DMS114 treated with DMSO at 0.1 percent for 48 hours (cell line): Measurements from ENCODE around the gene ADD2.

Experiments
- DNase-seq: peaks from one replicate; lab custom pipeline; 2025; ENCODE audit not compliant: unreplicated experiment; lab: John Stamatoyannopoulos, UW

The ADD2 gene

DNA sequence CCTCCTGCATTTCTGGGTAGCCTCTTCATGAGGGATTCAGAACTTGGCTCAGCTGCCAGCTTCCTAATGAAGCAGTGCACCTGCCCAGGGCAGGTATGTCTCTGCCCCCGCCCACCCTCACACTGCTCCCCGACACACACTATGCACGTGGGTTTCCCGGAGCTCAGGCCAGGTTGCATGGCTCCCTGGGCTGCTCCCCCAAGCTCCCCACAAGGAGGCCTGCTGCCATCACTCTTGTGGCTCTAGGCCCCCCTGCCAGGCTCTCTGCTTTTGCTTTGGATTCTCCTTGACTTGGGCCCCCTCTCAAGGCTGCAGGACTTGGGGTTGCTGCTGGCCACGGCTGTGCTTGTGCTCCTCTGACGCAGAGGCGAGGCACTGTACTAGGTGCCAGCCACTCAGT, 43.6 kb downstream of the ADD2 start:
- DNase-seq = no peak

DNA sequence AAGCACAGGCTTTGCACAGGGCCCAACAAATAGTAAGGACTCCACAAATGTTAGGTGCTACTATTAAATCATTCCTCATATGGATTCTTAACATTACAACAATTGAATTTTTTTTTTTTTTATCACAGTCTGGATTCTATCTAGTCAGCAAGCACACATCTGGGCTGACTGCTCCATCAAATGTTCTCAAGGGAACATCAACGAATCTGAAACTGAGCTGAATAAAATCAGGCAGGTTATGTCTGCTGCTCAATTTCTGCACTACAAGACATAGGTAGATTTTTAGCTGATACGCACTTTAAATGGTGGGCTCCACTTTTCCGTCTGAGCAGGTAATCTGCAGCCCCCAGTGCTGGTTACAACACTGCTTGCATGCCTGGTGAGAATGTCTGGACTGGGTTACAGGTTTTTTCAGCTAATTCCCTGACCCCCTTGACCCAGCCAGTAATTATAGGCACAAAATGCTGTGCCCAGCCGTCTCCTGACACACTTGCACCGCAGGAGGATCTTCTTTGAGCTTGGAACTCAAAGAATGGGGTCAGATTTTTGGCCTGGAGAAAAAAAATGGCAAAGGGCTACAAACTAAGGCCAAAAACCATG, 44.6 kb downstream of the ADD2 start:
- DNase-seq = no peak

DNA sequence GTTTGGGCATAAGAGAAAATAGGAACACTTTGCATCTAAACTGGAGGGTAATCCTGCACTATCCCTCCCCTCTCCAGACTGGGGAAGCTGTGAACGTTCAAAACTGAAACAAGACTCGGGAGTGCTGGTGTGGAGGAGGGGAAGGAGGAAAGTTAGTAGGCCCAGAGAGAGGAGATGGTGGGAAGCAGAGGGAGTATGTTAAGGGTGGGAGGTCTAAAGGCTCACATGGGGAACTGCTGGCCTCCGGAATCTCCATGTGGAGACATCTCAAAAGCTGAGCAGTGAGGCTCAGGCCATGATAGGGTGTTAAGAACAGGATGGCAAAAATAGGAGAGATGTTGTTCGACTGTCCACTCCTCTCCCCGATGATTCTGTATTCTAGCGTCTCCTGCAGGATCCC, 47.9 kb downstream of the ADD2 start:
- no peak for DNase-seq

DNA sequence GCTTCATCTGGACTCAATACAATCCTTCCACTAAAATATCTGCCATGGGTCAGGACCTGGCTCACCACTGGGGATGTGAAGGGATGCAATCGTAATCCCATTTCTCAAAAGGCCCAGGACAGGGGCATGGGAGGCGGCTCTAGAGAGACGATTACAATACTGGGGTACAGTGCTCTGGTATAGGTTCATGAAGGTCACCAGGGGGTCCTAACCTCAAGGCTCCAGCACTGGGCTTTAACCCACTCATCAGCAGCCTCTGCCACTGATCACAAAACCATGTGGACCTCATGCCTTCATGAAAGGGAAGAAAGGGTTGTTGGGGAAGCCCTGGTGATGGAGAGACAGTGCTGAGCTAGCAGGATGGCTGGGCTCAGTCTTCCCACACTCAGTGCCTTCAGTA, 48.8 kb downstream of the ADD2 start:
- DNase-seq = no peak

DNA sequence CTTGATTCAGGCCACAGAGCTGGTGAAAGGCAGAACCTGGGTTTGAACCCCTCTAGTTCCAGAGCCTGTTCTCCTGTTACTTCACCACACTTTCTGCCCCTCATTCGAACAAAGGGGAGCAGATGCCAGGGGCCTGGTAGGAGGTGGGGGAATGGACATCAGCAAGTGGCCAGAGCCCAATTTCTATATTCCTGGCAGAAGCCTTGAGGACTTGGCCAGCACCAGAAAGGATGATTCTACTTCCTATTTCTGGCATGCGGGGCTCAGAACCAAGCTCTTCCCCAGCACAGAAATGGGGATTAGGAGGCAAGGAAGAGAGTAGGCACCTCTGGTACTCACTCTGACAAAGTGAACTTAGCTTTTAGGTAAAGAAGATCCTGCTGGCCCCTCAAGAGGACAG, 49.3 kb downstream of the ADD2 start:
- DNase-seq = no peak

DNA sequence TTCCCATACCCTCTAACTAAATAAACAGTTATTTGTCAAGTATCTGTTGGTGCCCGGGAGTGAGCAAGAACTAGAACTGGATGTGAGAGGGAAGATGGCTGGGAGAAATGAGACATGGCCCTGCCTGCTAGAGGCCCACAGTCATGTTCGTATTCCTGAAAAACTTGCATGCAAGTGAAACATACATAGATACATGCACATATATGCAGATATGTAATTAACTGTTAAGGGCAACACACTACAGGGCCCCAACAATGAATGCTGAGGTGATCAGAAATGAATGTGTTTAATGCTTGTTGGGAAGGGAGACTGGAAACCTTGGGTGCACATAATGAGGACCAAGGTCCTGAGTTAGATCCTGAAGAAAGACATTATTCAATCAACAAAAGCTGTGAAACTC, 49.8 kb downstream of the ADD2 start:
- DNase-seq = no peak

DNA sequence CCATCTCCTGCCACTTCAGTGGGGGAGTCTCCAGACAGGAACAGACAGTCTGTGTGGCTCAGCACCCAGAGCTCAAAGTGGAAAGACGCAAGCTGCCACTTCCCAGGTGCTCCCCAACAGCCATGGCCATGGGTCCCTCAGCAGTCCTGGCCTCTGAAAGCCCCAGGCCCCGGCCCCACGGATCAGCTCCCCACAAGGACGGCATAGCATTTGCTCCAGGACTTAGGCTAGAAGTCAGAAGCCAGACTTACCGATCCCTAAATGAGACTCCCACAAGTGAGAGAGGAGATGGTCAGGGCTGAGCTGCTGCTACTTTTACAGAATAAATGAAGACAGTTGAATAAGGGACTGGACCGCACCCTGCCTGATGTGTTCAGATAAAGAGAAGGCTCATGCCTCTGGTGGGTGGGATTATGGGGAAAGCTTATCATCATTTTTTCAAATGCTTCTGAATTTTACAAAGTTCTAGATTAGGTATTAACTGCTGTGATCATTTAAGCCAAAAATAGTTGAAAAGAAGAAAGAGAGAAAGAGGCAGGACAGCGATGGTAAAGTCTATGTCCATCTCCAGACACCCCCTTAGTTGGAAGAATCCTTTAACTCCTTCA, 50.5 kb downstream of the ADD2 start:
- DNase-seq = no peak

DNA sequence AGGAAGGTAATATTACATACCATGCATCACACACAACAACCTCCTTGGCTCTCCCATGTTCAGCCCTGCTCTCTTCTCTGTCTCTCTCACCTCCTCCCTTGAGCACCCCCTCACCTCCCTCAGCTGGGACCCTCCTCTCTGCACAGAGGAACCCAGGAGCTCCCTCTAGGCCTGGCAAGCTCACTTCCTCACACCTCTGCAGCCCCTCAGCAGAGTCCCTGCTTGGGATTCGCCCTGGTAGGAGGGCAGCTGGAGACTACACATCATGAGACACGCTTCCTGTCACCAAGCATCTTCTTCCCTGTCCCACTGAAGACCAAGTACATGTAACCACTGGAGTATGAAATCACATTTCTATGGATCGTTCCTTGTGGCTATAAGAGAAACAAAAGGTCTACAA, 51.0 kb downstream of the ADD2 start:
- DNase-seq = no peak

DNA sequence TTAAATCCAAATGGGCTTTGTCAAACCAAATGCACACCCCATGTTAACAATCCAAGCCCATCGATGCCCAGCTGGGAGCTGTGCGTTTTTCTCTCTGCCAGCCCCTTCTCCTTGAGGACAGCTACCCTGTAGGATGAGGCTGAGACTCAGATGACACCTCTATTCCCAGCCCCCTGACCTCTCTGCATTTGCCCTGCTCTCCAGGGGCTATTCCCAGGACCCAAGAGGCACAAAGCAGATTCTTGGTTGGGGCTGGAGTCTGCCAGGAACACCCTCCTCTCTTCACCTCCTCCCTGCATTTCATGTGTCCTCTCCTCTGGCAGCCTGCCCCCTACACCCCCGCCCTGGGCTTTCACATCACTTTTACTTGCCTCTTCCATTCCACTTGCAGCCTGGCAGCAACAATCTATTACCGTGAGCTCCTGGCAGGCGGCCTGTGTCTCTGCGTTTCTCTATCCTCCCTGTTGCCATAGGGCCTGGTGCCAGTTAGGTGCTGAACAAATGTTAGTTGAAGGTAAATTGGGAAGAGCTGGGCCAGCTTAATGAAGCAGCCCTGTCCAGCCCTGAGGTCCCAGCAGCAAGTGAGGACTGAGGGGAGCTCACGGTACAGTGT, 51.8 kb downstream of the ADD2 start:
- DNase-seq = no peak

DNA sequence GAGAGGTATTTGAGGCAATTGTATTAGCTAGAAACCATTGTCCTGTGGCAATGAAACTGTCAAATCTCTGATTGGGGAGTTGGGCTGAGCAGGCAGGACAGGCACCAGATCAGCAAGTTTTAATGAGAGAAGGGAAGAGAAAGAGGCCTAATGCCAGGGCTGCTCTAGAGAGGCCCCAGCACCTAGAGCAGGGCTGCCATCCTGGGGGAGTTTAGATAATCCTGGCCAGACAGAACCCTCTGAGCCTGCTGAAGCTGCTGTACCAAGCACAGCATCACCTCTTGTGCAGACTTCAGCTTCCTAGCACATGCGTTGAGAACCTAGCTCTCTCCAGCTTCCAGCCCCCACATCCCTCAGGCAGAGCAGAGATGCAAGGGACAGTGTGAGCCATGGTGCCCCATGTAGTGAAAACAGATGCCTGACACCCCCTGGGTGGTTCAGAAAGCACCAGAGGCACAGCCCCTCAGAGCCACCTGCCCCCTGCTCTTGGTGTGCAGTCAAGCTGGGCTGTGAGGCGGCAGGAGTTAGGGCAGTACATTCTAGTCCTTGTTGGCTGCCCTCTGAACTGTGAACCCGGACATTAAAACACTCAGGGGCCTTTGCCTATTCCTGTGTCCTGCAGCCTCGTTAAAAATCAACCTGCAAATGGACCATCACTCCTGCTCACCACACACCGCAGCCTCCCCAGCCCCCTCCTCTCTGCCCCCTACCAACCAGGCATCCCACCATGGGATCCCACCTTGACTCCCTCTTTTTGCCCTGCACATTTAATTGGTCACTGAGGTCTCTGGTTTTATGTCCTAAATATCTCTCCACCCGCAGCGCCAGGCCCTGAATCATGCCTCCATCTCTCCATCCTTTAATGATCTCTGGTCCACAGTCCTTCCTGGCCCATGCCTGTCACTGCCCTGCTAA, 52.7 kb downstream of the ADD2 start:
- DNase-seq = no peak

DNA sequence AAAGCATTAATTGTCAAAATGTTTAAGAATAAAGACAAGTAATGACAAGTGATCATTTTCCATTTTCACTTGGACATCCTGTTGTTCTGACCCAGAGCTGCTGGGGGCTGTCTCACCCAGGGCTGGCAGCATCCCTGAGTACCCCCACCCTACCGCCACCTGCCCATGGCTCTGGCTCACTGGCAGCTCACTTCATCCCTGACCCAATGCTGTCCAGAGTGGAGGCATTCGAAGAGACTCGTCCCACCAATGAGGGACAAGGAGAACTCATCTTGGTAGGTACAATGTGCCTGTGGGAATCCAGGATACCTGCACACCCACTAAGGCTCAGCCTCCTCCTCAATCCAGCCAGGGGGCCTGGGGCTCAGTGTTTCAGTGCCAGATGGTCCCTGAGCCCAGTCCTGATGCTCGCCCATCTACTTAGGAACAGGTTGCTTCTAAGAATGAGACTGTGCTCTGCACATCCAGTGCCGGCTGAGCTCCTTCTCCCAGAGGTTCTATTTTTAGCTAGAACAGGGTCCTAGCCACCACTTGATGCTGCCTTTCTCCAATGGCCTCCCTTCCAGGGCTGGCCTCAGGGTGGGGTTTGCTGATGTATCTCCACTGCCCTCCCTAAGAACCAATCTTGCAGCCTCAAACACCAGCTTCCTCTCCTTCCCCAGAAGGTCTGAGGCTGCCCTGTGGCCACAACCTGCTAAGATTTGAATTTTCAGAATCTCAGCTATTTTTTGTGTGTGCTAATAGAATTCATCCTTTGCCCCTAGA, 53.7 kb downstream of the ADD2 start:
- DNase-seq = no peak

DNA sequence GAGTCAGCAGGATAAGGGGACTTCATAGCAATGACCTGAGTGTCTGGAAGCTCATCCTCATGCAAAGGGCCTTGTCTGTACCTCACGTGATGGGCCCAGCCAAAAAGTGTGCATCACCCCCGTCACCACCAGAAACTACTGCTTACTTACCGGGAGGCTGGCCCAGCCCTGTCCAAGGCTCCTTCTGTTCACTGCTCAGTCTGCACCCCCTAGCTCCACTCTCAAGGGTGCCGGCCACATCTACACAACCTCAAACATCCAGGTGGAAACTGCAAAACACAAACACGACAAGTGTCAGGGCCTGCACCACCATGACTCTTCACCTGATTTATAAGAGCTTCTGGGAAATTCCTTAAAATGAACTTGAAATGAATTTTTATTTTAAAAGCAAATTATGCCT, 55.1 kb downstream of the ADD2 start:
- DNase-seq = no peak

DNA sequence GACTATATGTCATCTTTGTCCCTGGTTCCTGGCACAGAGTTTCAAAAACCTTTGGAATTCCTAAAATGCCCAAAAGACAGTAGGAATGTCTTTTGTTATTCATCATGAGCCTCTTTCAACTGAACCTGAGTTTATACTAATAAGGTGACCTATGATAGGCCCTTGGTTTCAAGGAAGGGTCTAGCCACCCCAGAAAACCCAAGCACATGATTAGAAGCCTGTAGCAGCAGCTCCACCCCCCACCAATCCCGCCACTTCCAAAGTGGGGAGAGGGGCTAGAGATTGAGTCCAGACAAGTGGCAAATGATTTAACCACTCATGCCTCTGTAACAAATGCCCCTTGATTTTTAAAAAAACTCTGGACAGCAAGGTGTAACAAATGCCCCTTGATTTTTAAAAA, 56.8 kb downstream of the ADD2 start:
- DNase-seq = no peak

DNA sequence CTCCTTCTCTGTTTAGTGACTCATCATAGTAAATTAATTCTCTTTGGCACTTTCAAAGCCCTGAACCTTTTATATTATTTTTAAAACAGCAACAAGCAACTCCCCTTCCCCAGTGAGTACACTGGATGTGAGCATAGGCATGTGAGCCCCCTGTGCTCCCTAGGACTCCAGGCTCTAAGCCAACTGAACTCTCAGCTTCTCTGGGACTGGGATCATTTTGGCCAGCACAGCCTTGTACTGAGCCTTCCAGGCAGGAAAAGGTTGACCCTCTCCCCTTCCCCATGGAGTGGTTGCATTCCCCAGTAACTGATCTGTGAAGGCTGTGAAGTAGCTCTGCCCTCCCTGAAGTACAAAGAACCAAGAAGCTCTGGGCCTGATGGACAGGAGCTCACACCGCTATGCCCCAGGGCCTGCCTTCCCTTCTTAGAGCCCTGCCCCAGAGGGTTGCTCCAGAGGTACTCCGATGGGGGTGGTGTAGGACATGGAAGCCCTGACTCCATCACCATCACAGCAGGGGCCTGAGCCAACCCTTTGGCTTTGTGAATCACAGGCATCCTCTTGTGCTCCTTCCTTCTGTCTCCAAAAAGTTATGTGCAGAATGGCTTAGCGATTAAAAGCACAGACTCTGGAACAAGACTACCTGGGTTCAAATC, 57.8 kb downstream of the ADD2 start:
- no peak for DNase-seq

DNA sequence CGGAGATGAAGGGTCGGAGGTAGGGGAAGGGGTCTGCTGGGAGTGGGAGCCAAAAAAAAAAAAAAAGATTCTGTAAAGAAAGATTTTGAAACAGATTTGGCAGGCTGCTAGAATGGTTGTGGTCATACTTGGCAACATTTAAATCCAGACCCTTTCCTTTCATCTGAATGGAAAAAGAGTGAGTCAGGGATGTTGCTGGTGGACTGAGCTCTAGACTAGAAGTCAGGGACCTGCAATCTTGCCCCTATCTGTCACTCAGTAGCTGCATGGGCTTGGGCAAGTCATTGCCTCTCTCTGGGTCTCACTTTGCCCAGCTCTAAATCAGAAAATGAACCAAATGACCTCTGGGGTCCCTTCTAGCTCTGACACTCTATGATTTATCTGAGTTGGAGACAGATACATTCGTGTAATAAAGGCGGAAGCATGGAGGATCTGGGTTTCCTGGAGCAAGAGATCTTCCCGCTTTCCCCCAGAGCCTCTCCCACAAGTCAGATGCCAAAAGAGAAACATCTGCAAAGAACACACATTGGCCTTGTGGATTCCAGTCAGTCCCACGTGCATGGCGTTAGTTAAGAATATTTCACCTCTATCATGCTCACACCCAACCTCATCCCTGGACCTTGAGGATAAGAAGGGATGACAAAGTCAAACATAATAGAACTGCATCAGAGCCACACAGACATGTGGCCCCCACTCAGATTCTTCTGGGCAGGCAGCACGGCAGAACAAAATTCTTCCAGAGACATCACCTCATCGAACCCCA, 58.5 kb downstream of the ADD2 start:
- DNase-seq = no peak

DNA sequence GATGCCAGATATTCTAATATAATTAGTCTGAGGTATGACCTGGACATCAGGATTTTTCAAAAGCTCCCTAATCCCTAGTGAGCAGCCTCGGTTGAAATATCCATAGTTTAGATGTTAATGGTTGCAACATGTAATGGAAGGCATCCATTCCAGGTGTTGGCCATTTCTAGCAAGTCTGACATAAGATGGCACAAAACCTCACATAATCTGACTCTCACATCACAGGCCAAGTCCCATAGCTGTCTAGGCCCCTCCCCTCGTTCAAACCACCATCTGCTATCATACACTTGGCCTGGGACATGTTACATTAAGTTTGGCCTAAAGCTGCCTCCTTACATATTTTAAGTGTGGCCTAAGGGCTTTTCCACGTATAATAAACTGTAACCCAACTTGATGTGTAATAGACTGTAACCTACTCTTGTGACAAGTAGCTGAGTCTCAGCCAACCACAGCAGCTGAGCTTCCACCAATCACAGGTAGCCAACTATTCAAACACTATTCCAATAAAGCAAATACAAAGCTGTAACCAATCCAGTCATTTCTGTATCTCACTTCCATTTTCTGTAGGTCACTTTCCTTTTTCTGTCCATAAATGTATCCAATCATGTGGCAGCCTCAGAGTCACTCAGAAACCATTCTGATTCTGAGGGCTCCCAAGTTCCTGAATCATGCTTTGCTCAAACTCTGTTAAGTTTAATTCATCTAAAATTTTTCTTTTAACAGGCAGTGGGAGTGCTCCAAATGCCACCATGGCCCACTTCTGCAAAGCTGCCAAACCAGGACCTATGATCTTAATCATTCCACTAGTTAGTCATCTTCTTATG, 59.4 kb downstream of the ADD2 start:
- DNase-seq = no peak

DNA sequence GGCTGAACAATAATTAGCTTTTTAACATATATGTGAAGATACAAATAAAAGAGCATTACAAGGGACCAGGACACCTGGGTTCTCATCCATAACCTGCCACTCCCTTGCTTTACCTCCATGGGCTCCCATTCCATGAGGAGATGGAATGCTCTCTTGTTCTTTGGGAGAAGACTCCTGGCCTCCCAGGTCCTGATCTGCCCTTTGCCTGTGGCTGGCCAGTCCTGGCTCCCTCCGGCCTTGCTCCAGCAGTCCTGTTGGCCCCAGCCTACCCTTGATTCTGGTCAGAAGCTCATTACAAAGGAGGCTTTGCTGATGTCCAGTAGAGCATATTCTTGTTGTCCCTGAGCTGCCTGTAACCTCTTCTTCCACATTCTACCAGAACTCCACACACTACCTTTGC, 60.3 kb downstream of the ADD2 start:
- no peak for DNase-seq

DNA sequence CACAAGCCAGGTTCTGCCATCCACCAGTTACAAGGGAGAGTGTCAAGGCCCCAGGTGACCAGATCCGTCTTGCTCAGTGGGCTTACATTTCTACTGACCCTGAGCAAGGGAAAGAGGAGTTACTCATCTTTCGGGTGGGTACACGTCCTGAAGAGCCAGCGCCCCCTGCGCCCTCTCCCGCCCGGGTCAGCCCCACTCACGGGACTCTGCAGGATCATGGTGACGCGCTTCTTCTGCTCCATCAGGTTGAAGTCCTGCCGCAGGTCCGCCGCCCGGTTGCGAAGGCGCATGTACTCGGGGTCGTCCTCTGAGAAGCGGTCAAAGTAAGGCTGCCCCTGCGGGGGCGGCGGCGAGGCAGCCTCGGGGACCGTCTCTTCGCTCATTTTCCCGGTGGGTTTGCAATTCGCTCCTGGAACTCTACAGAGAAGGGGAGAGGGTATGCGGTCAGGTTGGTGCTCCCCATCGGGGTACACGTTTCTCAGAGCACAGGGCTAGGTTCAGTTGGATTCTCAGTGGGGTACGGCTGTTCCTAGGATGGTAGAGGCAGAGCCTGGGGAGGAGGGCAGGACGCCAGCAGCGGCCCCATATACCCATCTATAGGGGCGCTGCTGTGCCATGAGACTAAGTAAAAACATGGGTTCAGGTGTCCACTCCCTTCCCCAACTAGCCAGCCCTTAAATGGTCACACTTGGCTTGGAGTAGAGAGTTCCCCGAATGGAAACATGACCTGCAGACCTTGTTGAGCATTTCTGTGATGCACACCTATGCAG, 61.8 kb downstream of the ADD2 start:
- DNase-seq = no peak
